ENCODE data around the gene HRH2.

Gene HRH2

DNA sequence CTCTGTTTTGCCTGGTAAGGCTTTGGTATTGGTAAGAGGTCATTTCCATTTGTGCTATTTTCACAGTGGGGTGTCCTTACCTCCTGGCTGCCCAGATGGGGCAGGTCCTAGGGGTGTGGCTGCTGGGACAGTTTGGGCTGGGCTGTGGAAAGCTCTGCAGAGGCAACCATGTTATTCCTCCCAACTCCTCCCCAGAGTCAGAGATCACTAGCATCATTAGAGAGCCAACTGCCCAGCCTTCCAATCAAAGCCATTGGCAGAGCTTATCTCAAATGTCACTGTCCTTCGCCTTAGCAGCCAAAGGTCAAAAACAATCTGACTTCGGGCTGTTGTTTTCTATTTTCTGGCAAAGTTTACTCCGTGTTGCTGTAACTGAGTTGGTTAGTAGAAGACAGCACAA is 33.6 kb upstream of the HRH2 start:
- H4K91ac ChIP-seq (ENCODE audit: low read depth, low read length), result no peak overlapping the region
- no peak overlapping the region for H3K14ac ChIP-seq (ENCODE audit: low read length)
- no peak overlapping the region for H3K4me3 ChIP-seq (ENCODE audit: low read depth, low read length)
- H2BK5ac ChIP-seq (ENCODE audit: low read depth, low read length, poor library complexity), result no peak overlapping the region
- H3K23ac ChIP-seq (ENCODE audit: low read length), result no peak overlapping the region
- DNase-seq, result no peak
- no peaks in the 10 kb centered on the region for H3K79me2 ChIP-seq (ENCODE audit: control insufficient read depth, insufficient read depth, low read length, poor library complexity)
- no CpG with 5 or more reads among the region's 3 CpGs for WGBS (ENCODE audit: extremely low coverage, insufficient coverage, insufficient read length)
- H3K4ac ChIP-seq (ENCODE audit: low read depth, low read length), result no peak overlapping the region
- no peaks in the 10 kb centered on the region for H3K36me3 ChIP-seq (ENCODE audit: control insufficient read depth in 1 of 2, insufficient read depth in 2 of 2, low read length in 2 of 2)
- H2AK5ac ChIP-seq (ENCODE audit: low read length), result no peak overlapping the region
- H3K79me1 ChIP-seq (ENCODE audit: low read length), result peaks cover 4% of the 10 kb centered on the region
- H2BK120ac ChIP-seq (ENCODE audit: insufficient read depth, low read length, poor library complexity), result peak overlapping the region; percentile 15
- no peak overlapping the region for H3K27ac ChIP-seq (ENCODE audit: low read depth, low read length)
- H4K8ac ChIP-seq (ENCODE audit: low read depth, low read length), result no peak overlapping the region
- no peak overlapping the region for H3K9ac ChIP-seq (ENCODE audit: low read length)
- H4K12ac ChIP-seq (ENCODE audit: low read depth, low read length), result no peak overlapping the region
- peaks cover 19% of the 10 kb centered on the region in 2 experiments for H3K4me1 ChIP-seq (ENCODE audit: control insufficient read depth in 1 of 2, insufficient read depth in 2 of 2, low read length in 2 of 2)
- H3K4me2 ChIP-seq (ENCODE audit: low read length), result no peak overlapping the region
- H2BK12ac ChIP-seq (ENCODE audit: low read length), result no peak overlapping the region
- H2AFZ ChIP-seq (ENCODE audit: insufficient read depth, low read length, poor library complexity), result no peak overlapping the region
- no peak overlapping the region for H3K18ac ChIP-seq (ENCODE audit: low read length)
- H3K27me3 ChIP-seq (ENCODE audit: insufficient read depth, low read length), result no peaks in the 10 kb centered on the region
- H3K9me3 ChIP-seq (ENCODE audit: insufficient read depth, low read depth, low read length), result peaks cover 2% of the 10 kb centered on the region

DNA sequence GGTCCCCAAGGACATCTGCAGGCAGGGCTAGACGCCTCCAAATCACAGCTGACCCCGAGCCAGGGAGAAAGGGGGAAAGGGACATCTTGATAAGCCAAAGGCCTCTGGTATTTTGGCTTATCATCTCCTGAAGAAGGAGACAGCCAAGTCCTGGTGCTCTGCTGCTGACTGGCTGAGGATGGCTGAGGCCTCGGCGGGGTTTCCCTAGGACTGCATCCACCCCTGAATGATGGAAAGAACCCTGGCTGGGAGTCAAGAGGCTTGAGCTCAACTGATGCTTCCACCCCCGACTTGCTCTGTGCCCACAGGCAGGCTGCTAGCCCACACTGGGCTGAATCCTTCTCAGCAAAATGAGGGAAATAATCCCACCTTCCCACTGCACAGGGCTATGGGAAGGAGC is 30.9 kb upstream of the HRH2 start:
- Histone ChIP-seq H3K27ac (ENCODE audit: low read depth, low read length) (no peak overlapping the region), H2BK12ac (ENCODE audit: low read length) (no peak overlapping the region), H3K4me3 (ENCODE audit: low read depth, low read length) (no peak overlapping the region), H3K4me1 (ENCODE audit: control insufficient read depth in 1 of 2, insufficient read depth in 2 of 2, low read length in 2 of 2) (peaks cover 16 to 19% of the 10 kb centered on the region in 2 experiments), H3K27me3 (ENCODE audit: insufficient read depth, low read length) (no peaks in the 10 kb centered on the region), H3K23ac (ENCODE audit: low read length) (no peak overlapping the region), H3K9ac (ENCODE audit: low read length) (no peak overlapping the region), H4K91ac (ENCODE audit: low read depth, low read length) (no peak overlapping the region), H3K79me2 (ENCODE audit: control insufficient read depth, insufficient read depth, low read length, poor library complexity) (no peaks in the 10 kb centered on the region), H3K18ac (ENCODE audit: low read length) (no peak overlapping the region), H2BK5ac (ENCODE audit: low read depth, low read length, poor library complexity) (no peak overlapping the region), H3K36me3 (ENCODE audit: control insufficient read depth in 1 of 2, insufficient read depth in 2 of 2, low read length in 2 of 2) (no peaks in the 10 kb centered on the region), H2AK5ac (ENCODE audit: low read length) (no peak overlapping the region), H2BK120ac (ENCODE audit: insufficient read depth, low read length, poor library complexity) (no peak overlapping the region), H3K79me1 (ENCODE audit: low read length) (peaks cover 2% of the 10 kb centered on the region), H3K4ac (ENCODE audit: low read depth, low read length) (no peak overlapping the region), H2AFZ (ENCODE audit: insufficient read depth, low read length, poor library complexity) (no peak overlapping the region), H4K8ac (ENCODE audit: low read depth, low read length) (no peak overlapping the region), H4K12ac (ENCODE audit: low read depth, low read length) (no peak overlapping the region), H3K14ac (ENCODE audit: low read length) (no peak overlapping the region), H3K9me3 (ENCODE audit: insufficient read depth, low read depth, low read length) (peaks cover 6% of the 10 kb centered on the region), H3K4me2 (ENCODE audit: low read length) (no peak overlapping the region)
- no CpG with 5 or more reads among the region's 5 CpGs for WGBS (ENCODE audit: extremely low coverage, insufficient coverage, insufficient read length)
- DNase-seq, result no peak

DNA sequence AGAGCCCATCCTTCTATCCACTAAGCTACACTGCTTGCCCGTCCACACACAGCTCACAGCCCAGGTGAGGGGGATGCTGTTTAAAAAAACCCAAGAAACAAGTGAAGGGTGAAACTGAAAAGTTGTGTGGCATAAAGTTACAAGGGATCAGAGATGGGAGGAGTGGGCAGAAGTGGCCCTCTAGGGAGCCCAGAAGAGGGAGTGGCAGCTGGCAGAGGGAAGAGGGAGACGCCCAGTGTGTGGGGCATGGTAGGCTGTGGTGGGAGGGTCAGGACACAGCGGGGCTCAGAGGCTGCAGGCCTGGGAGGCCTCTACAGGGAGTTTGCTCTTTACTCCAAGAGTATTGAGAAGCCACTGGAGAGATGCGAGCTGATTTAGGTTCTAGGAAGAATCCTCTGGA is 30.1 kb upstream of the HRH2 start:
- WGBS (ENCODE audit: extremely low coverage, insufficient coverage, insufficient read length), result no CpG with 5 or more reads among the region's 4 CpGs
- Histone ChIP-seq H4K91ac (ENCODE audit: low read depth, low read length) (no peak overlapping the region), H3K4me2 (ENCODE audit: low read length) (no peak overlapping the region), H2AFZ (ENCODE audit: insufficient read depth, low read length, poor library complexity) (no peak overlapping the region), H2BK120ac (ENCODE audit: insufficient read depth, low read length, poor library complexity) (no peak overlapping the region), H3K9me3 (ENCODE audit: insufficient read depth, low read depth, low read length) (peaks cover 7% of the 10 kb centered on the region), H3K18ac (ENCODE audit: low read length) (no peak overlapping the region), H3K9ac (ENCODE audit: low read length) (no peak overlapping the region), H3K27ac (ENCODE audit: low read depth, low read length) (no peak overlapping the region), H3K14ac (ENCODE audit: low read length) (no peak overlapping the region), H3K79me2 (ENCODE audit: control insufficient read depth, insufficient read depth, low read length, poor library complexity) (no peaks in the 10 kb centered on the region), H4K12ac (ENCODE audit: low read depth, low read length) (no peak overlapping the region), H3K36me3 (ENCODE audit: control insufficient read depth in 1 of 2, insufficient read depth in 2 of 2, low read length in 2 of 2) (no peaks in the 10 kb centered on the region), H2BK5ac (ENCODE audit: low read depth, low read length, poor library complexity) (no peak overlapping the region), H2BK12ac (ENCODE audit: low read length) (no peak overlapping the region), H3K4me3 (ENCODE audit: low read depth, low read length) (no peak overlapping the region), H2AK5ac (ENCODE audit: low read length) (no peak overlapping the region), H3K23ac (ENCODE audit: low read length) (no peak overlapping the region), H4K8ac (ENCODE audit: low read depth, low read length) (no peak overlapping the region), H3K4me1 (ENCODE audit: control insufficient read depth in 1 of 2, insufficient read depth in 2 of 2, low read length in 2 of 2) (peaks cover 12 to 14% of the 10 kb centered on the region in 2 experiments), H3K79me1 (ENCODE audit: low read length) (peaks cover 2% of the 10 kb centered on the region), H3K27me3 (ENCODE audit: insufficient read depth, low read length) (no peaks in the 10 kb centered on the region), H3K4ac (ENCODE audit: low read depth, low read length) (no peak overlapping the region)
- no peak for DNase-seq

DNA sequence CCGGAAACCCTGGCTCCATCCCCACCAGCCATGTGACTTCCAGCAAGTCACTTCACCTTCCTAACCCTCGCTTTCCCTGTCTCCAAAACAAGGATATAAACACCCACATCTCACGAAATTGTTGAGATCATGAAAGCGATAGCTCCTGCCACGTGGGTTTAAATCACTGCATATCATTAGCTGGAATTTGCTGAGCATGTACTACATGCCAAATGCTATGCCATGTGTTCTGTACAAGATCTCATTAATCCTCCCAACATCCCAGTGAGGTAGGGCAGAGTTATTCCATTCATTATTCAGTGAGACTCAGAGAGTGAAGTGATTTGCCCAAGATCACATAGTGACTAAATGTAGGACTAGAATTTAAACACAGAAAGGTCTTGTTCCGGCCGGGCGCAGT is 29.2 kb upstream of the HRH2 start:
- H3K9ac ChIP-seq (ENCODE audit: low read length), result no peak overlapping the region
- H3K79me2 ChIP-seq (ENCODE audit: control insufficient read depth, insufficient read depth, low read length, poor library complexity), result no peaks in the 10 kb centered on the region
- no peak overlapping the region for H3K4ac ChIP-seq (ENCODE audit: low read depth, low read length)
- H2BK5ac ChIP-seq (ENCODE audit: low read depth, low read length, poor library complexity), result no peak overlapping the region
- H2BK12ac ChIP-seq (ENCODE audit: low read length), result no peak overlapping the region
- H4K91ac ChIP-seq (ENCODE audit: low read depth, low read length), result no peak overlapping the region
- H3K4me1 ChIP-seq (ENCODE audit: control insufficient read depth in 1 of 2, insufficient read depth in 2 of 2, low read length in 2 of 2), result peaks cover 8 to 10% of the 10 kb centered on the region in 2 experiments
- no peak overlapping the region for H3K18ac ChIP-seq (ENCODE audit: low read length)
- peaks cover 9% of the 10 kb centered on the region for H3K9me3 ChIP-seq (ENCODE audit: insufficient read depth, low read depth, low read length)
- H3K79me1 ChIP-seq (ENCODE audit: low read length), result no peaks in the 10 kb centered on the region
- no peak overlapping the region for H4K12ac ChIP-seq (ENCODE audit: low read depth, low read length)
- no peak overlapping the region for H3K27ac ChIP-seq (ENCODE audit: low read depth, low read length)
- no peak overlapping the region for H3K4me3 ChIP-seq (ENCODE audit: low read depth, low read length)
- H3K4me2 ChIP-seq (ENCODE audit: low read length), result no peak overlapping the region
- H3K14ac ChIP-seq (ENCODE audit: low read length), result no peak overlapping the region
- H4K8ac ChIP-seq (ENCODE audit: low read depth, low read length), result no peak overlapping the region
- no peak overlapping the region for H2BK120ac ChIP-seq (ENCODE audit: insufficient read depth, low read length, poor library complexity)
- H2AK5ac ChIP-seq (ENCODE audit: low read length), result no peak overlapping the region
- no peaks in the 10 kb centered on the region for H3K36me3 ChIP-seq (ENCODE audit: control insufficient read depth in 1 of 2, insufficient read depth in 2 of 2, low read length in 2 of 2)
- no peak for DNase-seq
- no CpG with 5 or more reads among the region's 8 CpGs for WGBS (ENCODE audit: extremely low coverage, insufficient coverage, insufficient read length)
- H3K27me3 ChIP-seq (ENCODE audit: insufficient read depth, low read length), result no peaks in the 10 kb centered on the region
- H3K23ac ChIP-seq (ENCODE audit: low read length), result no peak overlapping the region
- no peak overlapping the region for H2AFZ ChIP-seq (ENCODE audit: insufficient read depth, low read length, poor library complexity)
